Measurements from ENCODE around the gene CACNB1.

- no peak for TF ChIP-seq EZH2 (IDR thresholded peaks at IDR 0.05; ENCODE audit: insufficient read depth, poor library complexity, severe bottlenecking)
- no peak for TF ChIP-seq EZH2phosphoT487 (IDR thresholded peaks at IDR 0.05; ENCODE audit: insufficient read depth, low read depth)
Observed at GRCh38 chr17:39144416-39144840, 53.0 kb downstream of the CACNB1 start.
